Hindlimb muscle (tissue), 1 donor: Measurements from ENCODE around the gene CTAGE15. TPM values are rescaled to one million over a fixed set of nuclear protein-coding genes. Genes with fewer than 3 reads are reported as not detected.
"Not testable (repeated sequence)": the region's sequence is repeated elsewhere in the genome, so short reads cannot be mapped to it uniquely, and the experiment has no call there.

Experiments
- DNase-seq: peaks from one replicate; pipeline ENCODE4 v3.0.0-alpha.2; 2013
- polyA plus RNA-seq: library from polyadenylated mRNA; unstranded; fragments of 120-200 nt; gene quantifications from one replicate; pipeline ENCODE4 v1.2.1, GENCODE V29; 2013; ENCODE audit not compliant: insufficient read length

Gene CTAGE15
- polyA plus RNA-seq: not detected

DNA sequence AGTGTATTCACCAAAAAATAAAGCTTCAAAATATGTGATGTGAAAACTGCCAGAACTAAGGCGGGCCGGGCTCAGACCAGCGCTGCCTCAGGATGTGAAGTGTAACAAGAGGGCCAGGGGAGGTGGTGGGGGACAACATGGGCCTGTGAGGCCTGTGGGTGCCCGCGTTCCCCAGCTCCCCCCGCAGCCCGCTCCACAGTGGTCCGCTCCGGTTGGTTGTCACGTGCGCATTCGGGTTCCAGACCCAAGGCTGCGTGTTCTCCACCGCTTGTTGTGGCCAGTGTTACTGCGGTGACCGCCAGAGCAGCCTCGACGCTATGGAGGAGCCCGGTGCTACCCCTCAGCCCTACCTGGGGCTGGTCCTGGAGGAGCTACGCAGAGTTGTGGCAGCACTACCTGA lies at the start of gene CTAGE15:
CTAGE15 (plus strand) TSS at position 301 of the 400 bp plus-strand sequence; CDS start at position 318, 17 bp downstream.
- DNase-seq: not testable (repeated sequence)

DNA sequence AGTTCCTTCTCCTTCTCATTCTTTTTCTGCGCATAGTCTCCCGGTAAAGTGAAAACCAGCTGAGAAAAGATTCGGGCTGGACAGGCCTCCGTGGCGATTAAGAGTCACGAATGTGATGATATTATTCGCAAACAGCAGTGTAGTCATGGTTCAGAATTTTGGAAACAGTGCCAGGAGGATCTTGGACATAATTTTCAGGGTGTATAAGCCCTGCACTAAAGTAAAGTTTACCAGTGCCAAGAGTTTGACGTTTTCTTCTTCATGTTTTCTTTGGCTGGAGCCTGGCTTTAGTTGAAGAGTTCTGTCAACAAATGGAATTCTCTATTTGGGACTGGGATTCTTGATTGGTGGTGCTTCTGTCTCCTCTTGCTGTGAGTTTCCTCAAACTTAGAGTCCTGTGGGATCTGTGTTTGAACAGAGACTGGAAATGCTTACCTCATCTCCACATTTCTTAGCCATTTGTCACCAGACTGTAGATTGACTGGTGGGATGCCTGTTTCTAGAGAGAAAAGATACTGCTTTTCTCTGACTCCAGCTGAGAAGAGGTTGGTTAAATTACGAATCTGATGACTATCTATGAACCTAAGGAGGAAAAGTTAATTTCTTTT lies 49.2 kb upstream of the CTAGE15 start:
- not testable (repeated sequence) for DNase-seq

- not testable (repeated sequence) for DNase-seq
These were observed 40.3 kb upstream of the CTAGE15 start for GRCh38 chr7:143531169-143531926.

DNA sequence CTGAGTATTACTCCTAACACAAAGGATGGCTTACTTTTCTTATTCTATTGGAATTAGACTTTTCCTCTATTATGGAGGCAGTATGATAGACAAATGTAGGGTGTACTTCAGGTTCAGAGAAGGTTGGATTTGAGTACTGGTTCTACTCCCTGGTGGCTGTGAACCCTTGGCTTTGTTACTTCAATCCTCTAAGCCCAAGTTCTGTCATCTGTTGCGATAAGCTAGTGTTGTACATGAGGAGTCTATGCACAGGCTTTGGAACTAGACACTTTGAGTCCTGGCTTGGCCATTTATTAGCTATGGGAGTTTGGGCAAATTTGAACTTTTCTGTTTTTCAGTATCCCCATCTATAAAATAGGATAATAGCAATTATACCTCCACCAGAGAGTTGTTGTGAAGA lies 39.7 kb upstream of the CTAGE15 start:
- not testable (repeated sequence) for DNase-seq

DNA sequence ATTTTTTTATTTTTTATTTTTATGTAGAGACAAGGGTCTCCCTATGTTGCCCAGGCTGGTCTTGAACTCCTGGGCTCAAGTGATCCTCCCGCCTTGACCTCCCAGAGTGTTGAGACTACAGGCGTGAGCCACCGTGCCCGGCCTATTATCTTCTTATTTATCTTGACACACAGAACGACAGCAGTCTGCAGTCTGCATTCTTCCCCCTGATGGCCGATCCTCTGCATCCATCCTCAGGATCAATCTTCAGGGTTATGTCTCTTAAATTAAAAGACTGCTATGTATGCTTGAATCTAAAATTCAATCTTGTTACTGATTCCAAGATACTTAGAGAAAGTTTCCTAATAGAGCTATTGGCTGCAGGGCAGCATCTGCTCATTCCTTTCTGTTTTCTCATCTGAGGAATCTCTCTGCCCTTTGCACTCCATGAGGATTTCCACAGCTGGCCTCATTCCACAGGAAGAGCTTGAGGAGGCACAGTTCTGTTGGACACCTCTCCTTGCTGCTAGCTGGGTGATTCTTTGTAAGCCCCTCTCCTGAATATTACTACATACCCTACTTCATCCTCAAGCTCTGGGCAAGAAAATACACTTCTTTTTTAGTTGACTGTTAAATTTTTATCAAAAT lies 38.3 kb upstream of the CTAGE15 start:
- not testable (repeated sequence) for DNase-seq

DNA sequence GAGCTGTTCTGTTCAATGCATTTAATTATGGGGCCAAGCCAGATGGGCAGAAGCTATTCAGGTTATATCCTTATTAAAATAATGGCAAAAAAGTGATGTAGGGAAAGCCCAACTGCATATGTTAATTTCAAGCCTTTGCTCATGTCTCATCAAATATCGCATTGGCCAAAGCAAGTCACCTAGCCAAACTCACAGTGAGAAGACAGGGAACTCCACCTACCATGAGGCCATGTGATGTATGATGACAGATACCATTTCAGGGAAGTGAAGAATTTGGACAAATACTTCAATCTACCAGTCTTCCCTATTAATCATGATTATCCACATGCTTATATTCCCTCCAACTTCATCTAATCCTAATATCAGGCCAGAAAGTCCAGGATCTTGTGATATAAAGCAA lies 35.2 kb upstream of the CTAGE15 start:
- not testable (repeated sequence) for DNase-seq

DNA sequence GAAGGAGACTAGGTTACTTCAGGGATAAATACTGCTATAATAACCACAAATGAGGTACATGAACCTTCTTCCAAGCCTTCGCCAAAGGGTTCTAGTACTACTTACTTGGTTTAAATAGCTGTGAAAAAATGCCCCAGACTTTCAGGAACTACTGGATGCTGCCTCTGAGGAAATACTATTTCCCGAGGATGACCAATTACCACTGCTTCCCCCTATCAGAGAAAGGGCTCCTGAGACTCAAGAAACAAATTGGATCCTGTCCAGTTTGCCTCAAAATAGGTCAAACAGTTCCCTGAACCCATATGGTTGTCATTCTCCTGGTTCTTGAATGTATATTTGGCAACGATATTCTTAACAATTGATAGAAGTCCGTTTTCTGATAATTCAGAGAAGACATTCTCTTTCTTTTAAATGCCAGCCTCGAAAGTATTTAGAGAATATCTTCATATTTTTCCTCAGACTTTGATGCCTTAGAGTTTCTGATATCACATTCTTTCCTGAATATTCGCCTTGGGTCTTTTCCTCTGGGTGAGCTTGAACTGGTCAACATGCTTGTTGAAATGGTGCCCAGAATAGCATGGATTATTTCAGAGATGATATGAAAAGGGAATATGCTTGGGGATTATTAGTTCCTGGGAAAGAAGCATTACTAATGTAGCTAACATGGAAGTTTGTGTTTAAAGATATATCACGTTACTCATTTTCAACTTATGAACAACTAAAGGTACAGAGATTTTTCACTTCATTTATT lies 28.1 kb upstream of the CTAGE15 start:
- DNase-seq: not testable (repeated sequence)

DNA sequence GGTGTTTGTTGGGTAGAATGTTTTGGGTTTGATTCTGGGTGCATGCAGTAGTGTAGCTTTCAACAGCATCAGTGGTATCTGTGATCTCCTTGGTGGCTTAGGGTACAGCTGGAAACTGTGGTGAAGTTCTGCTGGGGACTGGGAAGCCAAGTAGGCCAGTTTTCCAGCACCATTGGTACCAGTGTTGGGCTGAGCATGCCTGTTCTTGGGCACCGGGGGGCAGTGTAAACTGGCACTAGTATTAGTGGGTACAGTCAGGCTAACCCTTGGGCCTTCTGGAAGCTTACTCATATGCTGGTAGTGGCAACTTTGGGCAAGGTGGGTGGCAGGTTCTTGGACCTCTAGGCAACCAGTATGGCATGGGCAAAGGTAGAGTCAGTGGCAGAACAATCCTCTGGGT lies 15.6 kb upstream of the CTAGE15 start:
- not testable (repeated sequence) for DNase-seq

DNA sequence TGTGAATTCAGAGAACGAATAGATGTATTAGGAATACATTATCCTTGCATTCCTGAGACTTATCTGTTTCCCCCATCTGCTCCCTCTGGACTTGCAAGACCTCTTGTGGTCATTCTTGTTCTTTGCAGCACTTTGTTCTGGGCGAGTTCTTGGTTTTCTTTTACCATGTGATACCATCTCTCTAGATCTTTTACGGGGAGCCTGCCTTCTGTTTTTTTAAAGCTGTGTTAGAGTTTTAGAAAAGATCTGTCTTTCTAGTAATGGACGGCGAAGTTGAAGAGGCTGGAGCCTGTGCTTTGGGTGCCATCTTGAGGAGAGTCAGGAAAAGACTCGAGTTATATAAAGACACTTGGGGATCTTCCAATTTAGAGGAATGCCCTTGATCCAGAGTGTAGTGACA lies 8.3 kb upstream of the CTAGE15 start:
- DNase-seq: not testable (repeated sequence)

DNA sequence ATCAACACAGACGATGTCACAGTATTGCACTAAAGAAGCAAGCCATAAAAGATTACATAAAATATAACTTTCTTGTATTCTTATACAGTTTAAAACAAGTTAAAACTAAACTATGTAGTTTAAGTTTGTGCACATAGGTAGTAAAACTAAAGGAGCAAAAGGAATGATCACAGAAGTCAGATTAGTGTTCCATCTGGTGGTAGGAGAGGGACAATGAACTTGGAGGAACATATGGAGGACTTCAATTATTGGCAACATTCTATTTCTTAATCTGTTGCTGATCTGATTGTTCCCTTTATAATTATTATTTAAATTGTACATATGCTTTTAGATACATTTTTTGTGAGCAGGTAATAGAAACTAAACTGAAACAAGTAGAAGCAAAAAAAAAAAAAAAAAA lies 5.6 kb upstream of the CTAGE15 start:
- DNase-seq: not testable (repeated sequence)

DNA sequence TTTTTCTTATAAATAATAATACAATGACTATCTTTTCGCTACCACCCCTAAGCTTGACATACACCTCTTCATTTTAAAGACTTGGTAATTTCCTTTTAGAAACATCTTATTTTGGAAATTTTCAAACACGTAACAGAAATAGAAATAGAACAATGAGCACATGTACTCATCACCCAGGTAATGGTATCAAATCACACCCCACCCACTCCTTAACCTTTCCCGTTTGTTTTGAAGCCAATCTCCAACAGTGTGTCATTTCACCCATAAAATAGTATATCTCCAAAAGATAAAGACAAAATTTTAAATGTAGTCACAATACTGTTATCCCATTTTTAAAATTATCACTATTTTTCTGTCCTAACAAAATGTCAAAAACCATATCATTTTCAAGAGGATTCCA lies 16.6 kb downstream of the CTAGE15 start:
- DNase-seq: not testable (repeated sequence)

DNA sequence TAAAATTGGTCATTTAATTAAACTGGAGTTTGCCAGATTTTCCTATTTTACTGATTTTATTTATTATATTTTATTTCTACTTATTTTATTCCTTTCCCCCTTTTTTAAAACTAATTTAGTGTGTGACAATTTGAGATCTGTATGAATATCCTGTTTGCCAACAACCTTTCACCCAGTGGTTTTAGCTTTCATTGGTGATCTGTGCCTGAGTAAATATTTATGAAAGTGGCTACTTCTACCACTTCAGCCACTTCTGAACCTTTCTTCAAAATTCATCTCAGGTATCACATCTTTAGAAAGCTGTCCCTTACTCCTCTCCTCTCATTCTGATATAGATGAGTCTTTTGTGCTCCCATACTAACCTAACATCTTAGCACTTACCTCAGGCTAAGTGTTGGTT lies 18.3 kb downstream of the CTAGE15 start:
- not testable (repeated sequence) for DNase-seq

GRCh38 chr7:143598086-143598485 lies 26.5 kb downstream of the CTAGE15 start:
- not testable (repeated sequence) for DNase-seq

GRCh38 chr7:143603549-143603948 lies 31.9 kb downstream of the CTAGE15 start:
- not testable (repeated sequence) for DNase-seq

GRCh38 chr7:143606088-143606487 lies 34.5 kb downstream of the CTAGE15 start:
- DNase-seq: not testable (repeated sequence)

GRCh38 chr7:143615545-143615944 lies 43.9 kb downstream of the CTAGE15 start:
- DNase-seq: not testable (repeated sequence)

- DNase-seq: not testable (repeated sequence)
These were observed 45.6 kb downstream of the CTAGE15 start for GRCh38 chr7:143617204-143617603.

GRCh38 chr7:143620058-143620457 lies 48.5 kb downstream of the CTAGE15 start:
- not testable (repeated sequence) for DNase-seq

DNA sequence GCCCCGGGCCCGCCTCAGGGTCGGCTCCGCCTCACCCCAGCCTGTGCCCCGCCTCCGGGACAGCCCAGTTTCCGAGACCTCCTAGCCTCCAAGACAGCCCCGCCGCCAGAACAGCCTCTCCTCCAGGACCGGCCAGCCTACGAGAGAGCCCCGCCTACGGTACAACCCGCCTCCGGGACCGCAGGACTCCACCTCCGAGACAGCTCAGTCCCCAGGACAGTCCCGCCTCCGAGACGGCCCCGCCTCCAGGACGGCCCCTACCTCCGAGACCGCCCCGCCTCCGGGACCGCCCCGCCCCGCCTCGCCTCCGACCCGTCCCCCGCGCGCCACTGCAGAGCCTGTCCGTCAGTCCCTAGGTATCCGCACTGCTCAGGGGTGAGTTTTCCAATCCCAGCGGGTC lies 49.0 kb downstream of the CTAGE15 start, which contains the start of gene TCAF2:
TCAF2 (plus strand) TSS at position 329 of the 400 bp plus-strand sequence.
- not testable (repeated sequence) for DNase-seq

GRCh38 chr7:143621175-143621574 lies 49.6 kb downstream of the CTAGE15 start:
- not testable (repeated sequence) for DNase-seq

- DNase-seq: not testable (repeated sequence)
These were observed 50.5 kb downstream of the CTAGE15 start for GRCh38 chr7:143622130-143622529.
